ENCODE data around the gene EIF4G3. TPM values are rescaled to one million over a fixed set of nuclear protein-coding genes. Genes with fewer than 3 reads are reported as not detected.
A peak's percentile ranks its signal among the peaks of the same experiment; 100 is the strongest.
"Not testable (repeated sequence)": the region's sequence is repeated elsewhere in the genome, so short reads cannot be mapped to it uniquely, and the experiment has no call there.

The EIF4G3 gene
- total RNA-seq, 1 experiment from 2014 or later, result 30.9 TPM

DNA sequence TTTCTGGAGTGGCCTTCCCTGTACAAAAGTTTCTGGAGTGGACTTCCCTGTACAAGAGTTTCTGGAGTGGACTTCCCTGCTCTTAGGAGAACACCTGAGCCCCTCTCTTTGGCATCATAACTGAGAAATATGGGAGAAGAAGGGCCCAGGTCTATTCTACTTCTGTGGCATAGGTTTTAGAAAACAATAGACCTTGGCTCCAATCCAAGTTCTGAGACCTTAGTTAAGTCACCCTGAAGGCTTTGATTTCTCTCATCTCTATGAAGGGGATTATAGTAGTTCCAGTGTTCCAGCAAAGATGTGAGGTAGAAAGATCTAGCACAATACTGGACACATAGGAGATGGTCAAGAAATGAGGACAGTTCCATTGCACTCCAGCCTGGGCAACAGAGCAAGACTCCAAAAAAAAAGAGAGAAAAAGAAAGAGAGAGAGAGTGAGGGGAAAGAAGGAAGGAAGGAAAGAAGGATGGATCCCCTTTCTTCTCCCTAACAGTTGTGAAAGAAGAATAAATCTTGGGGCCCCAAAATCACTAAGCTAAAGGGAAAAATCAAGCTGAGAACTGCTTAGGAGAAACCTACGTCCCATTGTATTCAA lies 13.3 kb upstream of the EIF4G3 start:
- in situ Hi-C loops (cut with HindIII; ENCODE audit: low sequenced_read_pairs), result no loop called here

DNA sequence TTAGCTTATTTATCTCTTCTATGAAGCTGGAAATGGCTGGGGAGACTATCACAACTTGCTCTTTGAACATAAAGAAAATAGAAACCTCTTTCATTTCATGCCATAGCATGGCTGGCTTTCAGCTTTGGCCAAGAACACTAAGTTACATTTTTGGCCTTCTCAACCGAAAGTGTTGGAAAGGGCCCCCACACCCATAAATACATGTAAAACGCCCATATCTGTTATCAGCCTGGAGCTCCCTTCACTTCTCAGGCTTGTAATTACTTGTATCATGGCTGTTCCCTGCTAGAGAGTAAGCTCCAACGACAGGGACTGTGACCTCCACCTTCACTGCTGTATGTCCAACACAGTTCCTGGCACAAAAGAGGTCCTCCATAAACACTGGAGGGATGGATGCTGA lies 12.7 kb upstream of the EIF4G3 start:
- in situ Hi-C loops (cut with HindIII; ENCODE audit: low sequenced_read_pairs), result no loop called here
- no peak for DNase-seq (ENCODE audit: low spot score)

More for the DNA sequence above, 13.3 kb upstream of the EIF4G3 start:
- no peak for DNase-seq (ENCODE audit: low spot score)

DNA sequence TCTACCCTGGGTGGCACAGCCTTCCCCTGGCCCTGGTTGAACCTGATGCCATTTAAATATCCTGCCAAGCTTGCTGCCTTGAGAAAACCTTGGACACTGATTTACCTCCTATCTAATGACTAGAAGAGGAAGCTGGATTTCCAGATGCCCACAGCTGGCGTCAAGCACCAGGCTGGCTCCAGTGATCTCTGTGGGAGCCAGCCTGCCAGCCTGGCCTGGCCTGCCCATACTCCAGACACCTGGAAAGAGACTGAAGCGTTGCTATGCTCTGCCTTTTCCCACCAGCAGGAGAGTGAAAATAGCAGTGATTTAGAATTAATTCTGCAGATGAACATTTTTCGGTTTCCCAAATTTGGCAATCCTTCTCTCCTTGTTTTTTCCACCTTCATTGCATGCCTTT lies 11.5 kb upstream of the EIF4G3 start:
- in situ Hi-C loops (cut with HindIII; ENCODE audit: low sequenced_read_pairs), result no loop called here
- no peak for DNase-seq (ENCODE audit: low spot score)

DNA sequence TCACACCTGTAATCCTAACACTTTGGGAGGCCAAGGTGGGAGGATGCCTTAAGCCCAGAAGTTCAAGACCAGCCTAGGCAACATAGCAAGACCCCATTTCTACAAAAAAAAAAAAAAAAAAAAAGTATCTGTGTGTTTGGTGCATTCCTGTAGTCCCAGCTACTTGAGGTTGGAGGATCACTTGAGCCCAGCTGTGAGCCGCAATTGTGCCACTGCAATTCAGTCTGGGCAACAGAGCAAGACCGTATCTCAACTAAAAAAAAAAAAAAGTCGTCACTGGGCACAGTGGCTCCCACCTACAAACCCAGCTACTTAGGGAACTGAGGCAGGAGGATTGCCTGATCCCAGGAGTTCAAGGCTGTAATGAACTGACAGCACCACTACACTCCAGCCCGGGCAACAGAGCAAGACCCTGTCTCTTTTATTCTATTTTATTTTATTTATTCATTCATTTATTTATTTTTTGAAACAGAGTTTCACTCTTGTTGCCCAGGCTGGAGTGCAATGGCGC lies 8.6 kb upstream of the EIF4G3 start:
- in situ Hi-C loops (cut with HindIII; ENCODE audit: low sequenced_read_pairs), result no loop called here

DNA sequence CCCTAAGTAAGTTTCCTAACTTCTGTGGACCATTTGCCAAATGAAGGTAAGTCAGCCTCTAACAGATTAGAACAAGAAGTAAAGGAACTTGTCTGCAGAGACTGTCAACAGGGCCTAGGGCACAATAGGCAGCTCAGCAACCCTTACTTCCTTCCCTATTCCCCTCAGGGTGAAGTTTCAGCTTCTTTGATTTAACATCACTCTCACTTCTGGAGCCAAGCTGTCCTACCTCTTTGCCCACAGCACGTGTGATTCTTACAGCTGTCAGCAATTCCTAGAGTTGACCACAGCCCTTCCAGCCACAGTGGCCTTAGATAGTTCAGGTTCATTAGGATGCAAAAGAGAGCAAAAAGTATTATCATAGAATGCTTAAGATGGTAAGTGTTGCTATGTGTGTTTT lies 7.6 kb upstream of the EIF4G3 start:
- DNase-seq (ENCODE audit: low spot score), result no peak
- in situ Hi-C loops (cut with HindIII; ENCODE audit: low sequenced_read_pairs), result no loop called here

More for the DNA sequence above, 8.6 kb upstream of the EIF4G3 start:
- DNase-seq (ENCODE audit: low spot score), result no peak

DNA sequence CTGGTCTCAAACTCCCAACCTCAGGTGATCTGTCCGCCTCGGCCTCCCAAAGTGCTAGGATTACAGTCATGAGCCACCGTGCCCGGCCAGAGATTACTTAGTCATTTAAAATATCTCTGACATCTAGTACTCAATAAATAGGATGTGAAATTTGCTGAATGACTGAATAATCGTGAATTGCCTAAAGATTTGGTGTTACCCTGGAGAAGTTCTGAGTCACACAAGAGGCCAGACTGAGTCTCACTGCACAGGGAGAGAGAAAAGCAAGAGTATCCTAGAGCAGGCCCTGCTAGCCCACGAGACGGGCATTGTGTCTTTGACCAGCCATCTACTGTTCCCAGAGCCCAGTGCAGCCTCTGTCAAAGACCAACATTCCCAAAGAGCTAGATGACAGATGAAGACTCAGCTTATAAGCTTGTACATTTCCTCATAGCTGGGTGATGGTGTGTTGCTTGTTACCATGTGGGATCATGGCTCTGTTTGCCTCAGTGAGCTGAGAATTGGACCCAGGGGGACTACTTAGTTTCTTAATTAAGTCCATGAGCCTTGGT lies 5.6 kb upstream of the EIF4G3 start:
- in situ Hi-C loops (cut with HindIII; ENCODE audit: low sequenced_read_pairs), result no loop called here
- no peak for DNase-seq (ENCODE audit: low spot score)

DNA sequence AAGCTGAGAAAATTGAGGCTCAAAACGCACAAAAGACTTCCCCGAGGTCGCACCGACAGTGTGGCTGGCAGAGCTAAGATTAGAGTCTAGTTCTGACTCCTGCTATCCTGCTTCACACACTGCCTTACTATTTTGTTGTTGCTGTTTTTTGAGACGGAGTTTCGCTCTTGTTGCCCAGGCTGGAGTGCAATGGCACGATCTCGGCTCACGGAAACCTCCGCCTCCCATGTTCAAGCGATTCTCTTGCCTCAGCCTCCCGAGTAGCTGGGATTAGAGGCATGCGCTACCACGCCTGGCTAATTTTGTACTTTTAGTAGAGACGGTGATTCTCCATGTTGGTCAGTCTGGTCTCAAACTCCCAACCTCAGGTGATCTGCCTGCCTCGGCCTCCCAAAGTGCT lies 1.6 kb upstream of the EIF4G3 start:
- in situ Hi-C loops (cut with HindIII; ENCODE audit: low sequenced_read_pairs); DNase-seq (ENCODE audit: low spot score): not testable (repeated sequence)

DNA sequence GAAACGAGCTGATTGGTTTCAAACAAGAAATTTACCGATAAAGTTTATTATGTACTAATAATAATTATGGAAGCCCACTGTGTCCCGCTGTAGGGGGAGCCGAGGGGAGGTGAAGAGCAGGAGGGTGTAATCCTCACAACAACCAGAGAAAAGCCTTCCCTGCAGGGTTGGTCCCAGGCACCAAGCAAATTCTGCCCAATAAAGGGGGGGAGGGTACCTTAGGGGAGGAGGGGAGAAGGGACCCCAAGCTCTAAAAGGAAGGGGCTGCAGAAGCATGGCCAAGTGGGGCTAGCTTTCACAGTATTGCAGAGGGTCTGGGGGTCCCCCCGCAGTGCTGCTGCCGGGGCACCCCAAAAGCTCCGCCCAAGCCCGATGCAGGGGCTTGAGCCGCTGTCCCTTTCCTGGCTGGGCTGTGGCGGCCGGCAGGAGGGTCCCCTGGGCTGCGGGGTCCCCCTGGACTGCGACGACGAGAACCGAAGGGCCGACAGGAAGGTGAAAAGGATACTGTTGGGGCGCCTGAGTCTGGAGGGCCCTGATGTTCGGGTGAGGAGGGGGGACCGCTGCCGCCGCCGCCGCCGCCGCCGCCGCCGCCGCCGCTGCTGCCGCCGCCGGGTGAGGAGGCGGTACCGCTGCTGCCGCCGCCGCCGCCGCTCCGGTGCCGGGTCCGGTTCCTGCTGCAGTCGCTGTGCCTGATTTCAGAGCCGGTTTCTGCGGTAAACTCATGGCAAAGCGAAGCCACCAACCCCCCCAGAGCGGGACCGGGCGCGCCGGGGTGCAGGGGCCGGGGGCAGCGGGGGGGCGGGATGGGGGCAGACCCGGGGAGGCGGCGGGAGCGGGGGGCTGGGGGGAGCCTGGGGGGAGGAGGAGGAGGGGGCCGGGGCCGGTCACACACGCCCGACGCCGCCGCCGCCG lies 771 bp downstream of the EIF4G3 start:
- DNase-seq (ENCODE audit: low spot score), result peak; percentile 61
- in situ Hi-C loops (cut with HindIII; ENCODE audit: low sequenced_read_pairs), result no loop called here

DNA sequence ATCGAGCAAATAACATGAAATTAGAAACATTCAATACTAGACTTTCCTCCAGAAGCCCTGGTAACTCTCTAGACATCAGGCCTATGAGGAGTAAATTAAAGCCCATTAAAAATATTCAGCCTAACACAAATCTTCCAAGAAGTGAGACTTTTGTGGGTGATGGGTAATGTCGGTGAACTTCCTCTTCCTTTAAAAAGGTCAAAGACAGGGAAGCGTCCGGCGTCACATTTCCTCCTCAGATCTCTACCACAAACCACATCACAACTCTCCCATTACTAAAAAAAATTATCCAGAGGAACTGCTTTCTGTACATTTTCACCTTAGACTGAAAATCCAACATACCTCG lies 1.4 kb downstream of the EIF4G3 start:
- peak; percentile 67 for DNase-seq (ENCODE audit: low spot score)
- in situ Hi-C loops (cut with HindIII; ENCODE audit: low sequenced_read_pairs), result no loop called here

DNA sequence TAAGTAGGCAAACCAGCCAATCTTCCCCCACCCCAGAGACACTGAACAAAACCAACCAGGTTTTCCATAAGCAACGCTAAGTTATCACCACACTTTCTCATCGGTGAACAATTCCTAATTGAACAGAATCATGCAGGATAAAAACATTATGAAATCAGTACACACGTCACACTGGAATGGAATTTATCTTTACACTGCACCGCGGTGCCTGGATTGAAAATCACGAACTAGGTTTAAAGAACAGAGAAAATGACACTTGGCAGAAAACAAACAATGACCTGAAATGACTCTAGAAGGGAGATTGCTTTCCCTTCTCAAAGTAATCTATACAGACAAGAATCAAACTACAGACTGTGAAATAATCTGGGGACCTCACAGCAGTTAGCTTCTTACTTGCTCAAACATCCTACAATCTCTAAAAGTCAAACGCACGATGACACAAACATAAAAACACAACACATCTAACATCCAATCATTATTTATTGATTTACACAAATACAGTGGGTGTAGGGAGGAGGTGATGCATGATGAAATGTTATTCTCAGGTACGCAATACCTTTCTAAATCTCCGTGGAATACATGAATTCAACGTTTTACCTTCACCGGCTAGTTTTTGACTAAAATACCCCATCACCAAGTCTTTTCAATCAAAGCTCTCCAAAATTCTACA lies 1.9 kb downstream of the EIF4G3 start:
- in situ Hi-C loops (cut with HindIII; ENCODE audit: low sequenced_read_pairs), result no loop called here
- DNase-seq (ENCODE audit: low spot score), result peak; percentile 41

DNA sequence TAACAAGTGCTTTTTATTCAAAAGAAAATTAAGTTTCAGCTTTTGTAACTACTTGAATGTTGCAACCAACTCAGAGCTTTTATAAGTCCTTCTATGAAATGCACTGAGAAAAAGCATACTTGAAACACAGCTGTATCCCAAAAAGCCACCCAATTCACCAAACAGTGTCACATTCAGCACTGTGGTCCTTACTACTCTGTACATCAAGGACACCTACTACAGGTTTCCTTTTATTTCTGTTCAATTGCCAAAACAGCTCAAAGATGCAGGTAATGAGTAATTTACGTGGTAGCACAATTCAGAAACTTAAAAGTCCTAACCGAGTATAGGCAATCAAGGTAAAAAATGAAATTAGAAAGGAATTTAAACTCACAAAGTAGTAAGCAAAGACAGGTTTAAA lies 2.5 kb downstream of the EIF4G3 start:
- in situ Hi-C loops (cut with HindIII; ENCODE audit: low sequenced_read_pairs), result no loop called here
- peak; percentile 35 for DNase-seq (ENCODE audit: low spot score)

DNA sequence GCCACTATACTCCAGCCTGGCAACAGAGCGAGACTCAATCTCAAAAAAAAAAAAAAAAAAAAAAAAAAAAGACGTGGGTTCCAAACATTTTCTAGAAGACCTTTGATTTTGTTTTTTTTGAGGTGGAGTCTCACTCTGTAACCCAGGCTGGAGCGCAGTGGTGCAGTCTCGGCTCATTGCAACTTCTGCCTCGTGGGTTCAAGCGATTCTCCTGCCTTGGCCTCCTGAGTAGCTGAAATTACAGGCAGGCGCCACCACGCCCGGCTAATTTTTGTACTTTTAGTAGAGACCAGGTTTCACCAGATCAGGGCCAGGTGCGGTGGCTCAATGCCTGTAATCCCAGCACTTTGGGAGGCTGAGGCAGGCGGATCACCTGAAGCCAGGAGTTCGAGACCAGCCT lies 3.6 kb downstream of the EIF4G3 start:
- in situ Hi-C loops (cut with HindIII; ENCODE audit: low sequenced_read_pairs); DNase-seq (ENCODE audit: low spot score): not testable (repeated sequence)

DNA sequence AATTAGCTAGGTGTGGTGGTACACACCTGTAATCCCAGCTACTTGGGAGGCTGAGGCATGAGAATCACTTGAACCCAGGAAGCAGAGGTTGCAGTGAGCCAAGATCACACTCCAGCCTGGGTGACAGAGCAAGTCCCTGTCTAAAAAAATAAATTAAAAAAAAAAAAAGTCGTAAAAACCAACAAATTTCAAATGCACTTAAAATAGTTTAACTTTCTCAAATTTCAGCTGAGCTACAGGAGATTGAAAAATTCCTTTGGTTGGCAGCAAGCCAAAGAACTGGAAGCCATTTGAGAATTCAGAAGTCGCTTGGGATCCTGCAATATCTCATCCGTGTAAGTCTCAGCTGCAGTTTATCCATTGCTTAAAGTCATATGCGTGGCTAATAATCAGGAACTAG lies 5.9 kb downstream of the EIF4G3 start:
- DNase-seq (ENCODE audit: low spot score); in situ Hi-C loops (cut with HindIII; ENCODE audit: low sequenced_read_pairs): not testable (repeated sequence)

DNA sequence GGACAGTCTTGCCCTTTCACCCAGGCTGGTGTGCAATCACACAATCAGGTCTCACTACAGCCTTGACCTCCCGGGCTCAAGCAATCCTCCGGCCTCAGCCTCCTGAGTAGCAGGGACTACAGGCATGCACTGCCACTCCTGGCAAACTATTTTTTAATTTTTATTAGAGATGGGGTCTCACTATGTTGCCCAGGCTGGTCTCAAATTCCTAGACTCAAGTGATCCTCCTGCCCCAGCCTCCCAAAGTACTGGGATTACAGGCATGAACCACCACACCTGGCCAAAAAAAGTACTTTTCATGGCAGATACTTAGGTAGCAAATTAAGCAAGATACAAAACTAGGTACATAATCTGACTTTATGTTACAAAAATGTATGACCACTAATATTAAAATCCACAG lies 8.3 kb downstream of the EIF4G3 start:
- no peak for DNase-seq (ENCODE audit: low spot score)
- in situ Hi-C loops (cut with HindIII; ENCODE audit: low sequenced_read_pairs), result no loop called here

DNA sequence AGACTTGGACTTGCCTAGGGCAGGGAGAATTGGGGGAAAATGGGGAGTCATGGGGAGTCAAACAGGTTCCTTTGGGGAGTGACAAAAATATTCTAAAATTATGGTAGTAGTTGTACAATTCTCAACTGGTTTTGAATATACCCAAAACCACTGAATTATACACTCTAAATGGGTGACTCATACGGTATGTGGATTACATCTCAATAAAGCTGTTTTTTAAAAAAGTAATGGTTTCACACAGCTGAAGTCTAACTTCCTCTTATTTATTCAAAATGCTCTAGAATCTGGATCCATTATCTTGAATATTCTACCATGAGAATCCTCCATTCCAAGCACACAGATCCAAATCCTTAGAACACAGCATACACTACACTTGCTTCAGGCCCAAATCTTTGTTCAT lies 11.1 kb downstream of the EIF4G3 start:
- in situ Hi-C loops (cut with HindIII; ENCODE audit: low sequenced_read_pairs), result no loop called here
- DNase-seq (ENCODE audit: low spot score), result no peak

DNA sequence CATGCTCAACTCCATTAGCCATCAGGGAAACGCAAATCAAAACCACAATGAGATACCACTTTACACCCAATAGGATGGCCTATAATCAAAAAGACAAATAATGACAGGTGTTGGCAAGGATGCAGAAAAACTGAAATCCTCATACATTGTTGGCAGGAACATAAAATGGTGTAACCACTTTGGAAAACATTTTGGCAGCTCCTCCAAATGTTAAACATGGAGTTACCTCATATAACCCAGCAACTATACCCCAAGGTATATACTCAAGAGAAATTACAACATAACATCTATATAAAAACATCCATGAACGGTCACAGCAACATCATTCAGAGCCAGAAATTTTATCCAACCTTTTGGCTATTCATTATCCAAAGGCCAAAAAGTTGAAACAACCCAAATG lies 11.6 kb downstream of the EIF4G3 start:
- no peak for DNase-seq (ENCODE audit: low spot score)
- in situ Hi-C loops (cut with HindIII; ENCODE audit: low sequenced_read_pairs), result no loop called here

DNA sequence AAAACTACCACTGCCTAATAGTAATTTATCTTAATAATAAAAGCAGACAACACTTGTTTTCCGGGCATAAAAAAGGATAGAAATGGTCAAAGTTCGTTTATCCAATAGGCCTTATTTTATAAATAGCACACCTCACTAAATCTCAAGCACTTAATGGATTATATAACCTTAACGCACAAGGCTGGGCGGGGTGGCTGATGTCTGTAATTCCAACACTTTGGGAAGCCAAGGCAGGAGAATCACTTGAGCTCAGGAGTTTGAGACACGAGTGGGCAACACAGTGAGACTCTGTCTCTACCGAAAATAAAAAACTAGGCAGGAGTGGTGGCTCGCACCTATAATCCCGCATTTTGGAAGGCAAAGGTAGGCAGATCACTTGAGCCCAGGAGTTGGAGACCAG lies 12.4 kb downstream of the EIF4G3 start:
- in situ Hi-C loops (cut with HindIII; ENCODE audit: low sequenced_read_pairs), result no loop called here

DNA sequence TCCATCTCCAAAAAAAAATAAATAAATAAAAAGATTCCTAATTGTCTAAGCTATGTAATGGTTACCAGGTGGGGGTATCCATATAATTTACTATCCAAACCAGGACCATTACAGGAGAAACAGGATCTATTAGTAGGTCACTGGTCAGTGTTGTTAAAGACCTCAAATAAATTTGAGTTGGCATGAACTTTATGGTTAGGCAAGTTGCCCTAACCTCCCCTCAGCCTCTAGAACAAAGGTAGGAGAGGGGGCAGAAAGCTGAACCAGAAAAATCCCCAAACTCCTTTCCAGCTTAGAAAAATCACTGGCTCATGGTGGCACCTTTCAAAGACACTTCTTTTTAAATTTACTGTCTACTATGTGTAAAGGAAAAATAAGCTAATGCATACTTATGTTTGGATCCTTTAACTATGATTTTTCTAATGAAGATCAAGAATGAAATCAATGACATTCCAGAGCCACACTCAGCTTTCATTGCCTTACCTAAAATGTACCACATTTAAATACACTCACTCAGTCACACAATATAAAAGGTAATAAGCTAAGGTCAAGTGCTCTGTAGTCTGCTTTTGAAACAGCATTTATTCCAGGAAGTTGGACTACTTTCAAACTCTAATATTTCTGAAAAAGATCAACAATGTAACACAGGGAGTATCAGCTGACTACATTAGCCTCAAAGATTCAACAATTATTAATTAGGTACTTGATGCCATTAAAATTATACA lies 13.8 kb downstream of the EIF4G3 start:
- no peak for DNase-seq (ENCODE audit: low spot score)
- in situ Hi-C loops (cut with HindIII; ENCODE audit: low sequenced_read_pairs), result no loop called here

More for the DNA sequence above, 12.4 kb downstream of the EIF4G3 start:
- no peak for DNase-seq (ENCODE audit: low spot score)

DNA sequence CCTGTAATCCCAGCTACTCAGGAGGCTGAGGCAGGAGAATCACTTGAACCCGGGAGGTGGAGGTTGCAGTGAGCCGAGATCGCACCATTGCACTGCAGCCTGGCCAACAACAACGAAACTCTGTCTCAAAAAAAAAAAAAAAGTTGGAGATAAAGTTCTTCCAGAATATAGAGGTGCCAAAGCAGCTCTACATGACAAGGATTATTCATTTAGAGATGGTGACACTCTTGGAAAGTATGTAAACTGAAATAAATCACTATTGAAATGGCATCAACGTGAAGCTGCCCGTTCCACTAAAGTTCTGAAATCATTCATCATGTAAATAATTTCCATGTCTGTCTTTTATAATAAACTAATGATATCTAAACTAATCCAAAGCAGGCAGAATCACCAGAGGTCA lies 14.9 kb downstream of the EIF4G3 start:
- DNase-seq (ENCODE audit: low spot score), result no peak
- in situ Hi-C loops (cut with HindIII; ENCODE audit: low sequenced_read_pairs), result no loop called here

All from G401 (cell line).